GM12878 (cell line): ENCODE measurements around the gene NACC1. TPM values are rescaled to one million over a fixed set of nuclear protein-coding genes. Genes with fewer than 3 reads are reported as not detected.
A peak's percentile ranks its signal among the peaks of the same experiment; 100 is the strongest.

Experiments
- ATAC-seq: fragments of 200-7000 bp; cut with Tn5 transposase; 3 replicates; pipeline ENCODE4 v1.9.1; 2020; ENCODE audit warnings: mild to moderate bottlenecking, moderate library complexity
- BruUV-seq: library from RNA; stranded (reverse); fragments of 400-500 nt; replicated peaks from 2 replicates; lab custom pipeline; 2021; lab: Mats Ljungman, UMichigan
- CTCF ChIA-PET: fragments of 300-600 bp; sonication (Branson Sonifier 250); formaldehyde crosslinking; extraction: SDS; loops from one replicate; lab custom pipeline; 2021; ENCODE audit warnings: inconsistent platforms; lab: Yijun Ruan, JAX
- POLR2A ChIA-PET: fragments of 350-600 bp; formaldehyde crosslinking; extraction: SDS; loops from one replicate; lab custom pipeline; 2021; ENCODE audit warnings: inconsistent platforms; lab: Charles Lee
- RAD21 ChIA-PET: fragments of 300-600 bp; sonication (Branson Sonifier 250); formaldehyde crosslinking; loops from one replicate; lab custom pipeline; 2023; ENCODE audit warnings: antibody characterized with exemption; ENCODE audit not compliant: unreplicated experiment; lab: Charles Lee
- SMC1A ChIA-PET: fragments of 300-600 bp; sonication (Branson Sonifier 250); formaldehyde crosslinking; loops from one replicate; lab custom pipeline; 2023; ENCODE audit not compliant: unreplicated experiment, uncharacterized antibody; lab: Charles Lee
- DNase-seq: peaks from one replicate; pipeline ENCODE4 v3.0.0-alpha.2; 2011; ENCODE audit warnings: low read depth, low spot score
- FAIRE-seq: peaks from 3 replicates; lab custom pipeline; 2011; peaks lifted over from hg19 to GRCh38; lab: Jason Lieb, UNC
- H2AFZ ChIP-seq: 2 replicates; pipeline ENCODE4 v1.6.0; 2011; ENCODE audit warnings: low read depth, low read length, control low read depth; ENCODE audit not compliant: control insufficient read depth
- H3K27ac ChIP-seq: 2 replicates; pipeline ENCODE4 v1.5.1; 2011; ENCODE audit warnings: control low read depth; ENCODE audit not compliant: control insufficient read depth, insufficient read depth
- H3K27me3 ChIP-seq, 2 experiments: replicated peaks in 1 of 2; 2 replicates each; pipeline versions ENCODE4 v1.6.0 to v1.6.1; 2011; ENCODE audit warnings: low read length in 1 of 2; ENCODE audit not compliant: control insufficient read depth in 2 of 2, insufficient read depth in 2 of 2
- H3K36me3 ChIP-seq, 2 experiments: 2 replicates each; pipeline ENCODE4 v1.5.1; 2011; ENCODE audit warnings: low read length in 1 of 2; ENCODE audit not compliant: control insufficient read depth in 2 of 2, insufficient read depth in 2 of 2
- H3K4me1 ChIP-seq: 2 replicates; pipeline ENCODE4 v1.6.1; 2011; ENCODE audit warnings: mild to moderate bottlenecking, low read length, moderate library complexity, mixed read lengths; ENCODE audit not compliant: control insufficient read depth, insufficient read depth
- H3K4me2 ChIP-seq: 2 replicates; pipeline ENCODE4 v1.6.0; 2011; ENCODE audit warnings: control low read depth; ENCODE audit not compliant: control insufficient read depth, insufficient read depth
- H3K4me3 ChIP-seq: fragments of 200-600 bp; sonication (generic); 2 replicates; pipeline ENCODE4 v1.5.1; 2016
- H3K79me2 ChIP-seq: 2 replicates; pipeline ENCODE4 v1.6.0; 2011; ENCODE audit warnings: low read length; ENCODE audit not compliant: control insufficient read depth, insufficient read depth
- H3K9ac ChIP-seq: 2 replicates; pipeline ENCODE4 v1.8.0; 2011; ENCODE audit warnings: low read length, control low read depth, mixed read lengths; ENCODE audit not compliant: control insufficient read depth, insufficient read depth
- H3K9me3 ChIP-seq: replicated peaks from 3 replicates; pipeline ENCODE4 v1.5.1; 2011; ENCODE audit warnings: mild to moderate bottlenecking, low read length; ENCODE audit not compliant: control insufficient read depth, insufficient read depth
- H4K20me1 ChIP-seq: 2 replicates; pipeline ENCODE4 v1.6.0; 2011; ENCODE audit not compliant: control insufficient read depth, insufficient read depth
- CBFB ChIP-seq: IDR thresholded peaks from 2 replicates; pipeline ENCODE4 v1.6.1; 2016; ENCODE audit warnings: antibody characterized with exemption, low read depth
- EGR1 ChIP-seq, 2 experiments: IDR thresholded peaks; 1 replicate in 1 of 2; 2 replicates in 1 of 2; pipeline ENCODE4 v1.6.1; 2011 to 2012; ENCODE audit warnings: low read depth in 2 of 2, low read length in 2 of 2, borderline replicate concordance in 1 of 2, mild to moderate bottlenecking in 1 of 2, moderate library complexity in 1 of 2
- ESRRA ChIP-seq: IDR thresholded peaks from 2 replicates; pipeline ENCODE4 v1.6.1; 2012; ENCODE audit warnings: mild to moderate bottlenecking, low read length, improper control_type of control experiment
- JUND ChIP-seq: IDR thresholded peaks from 2 replicates; pipeline ENCODE4 v1.6.1; 2012; ENCODE audit warnings: low read depth, mild to moderate bottlenecking, low read length, improper control_type of control experiment, moderate library complexity
- MEF2B ChIP-seq: fragments of 450-650 bp; IDR thresholded peaks from 2 replicates; pipeline ENCODE4 v1.6.1; 2018; ENCODE audit warnings: mild to moderate bottlenecking, moderate library complexity; ENCODE audit not compliant: partially characterized antibody, poor library complexity, severe bottlenecking
- NR2F1 ChIP-seq: fragments of 450-650 bp; conservative IDR thresholded peaks from 2 replicates; pipeline ENCODE4 v1.6.1; 2017; ENCODE audit warnings: mild to moderate bottlenecking
- PML ChIP-seq: IDR thresholded peaks from 2 replicates; pipeline ENCODE4 v1.6.1; 2012; ENCODE audit warnings: low read length, inconsistent platforms
- POLR2A ChIP-seq: IDR thresholded peaks from 2 replicates; pipeline ENCODE4 v1.6.1; 2011; ENCODE audit warnings: low read depth, mild to moderate bottlenecking, low read length
- POLR2AphosphoS5 ChIP-seq: IDR thresholded peaks from 2 replicates; pipeline ENCODE4 v1.6.1; 2011; ENCODE audit warnings: mild to moderate bottlenecking, low read length, inconsistent platforms
- RAD21 ChIP-seq: IDR thresholded peaks from 2 replicates; pipeline ENCODE4 v1.6.1; 2011; ENCODE audit warnings: mild to moderate bottlenecking, low read depth, low read length, moderate library complexity; ENCODE audit not compliant: insufficient read depth
- SUZ12 ChIP-seq: fragments of 200-600 bp; sonication (generic); IDR thresholded peaks from one replicate; pipeline ENCODE4 v1.6.1; 2018; ENCODE audit warnings: antibody characterized with exemption, mild to moderate bottlenecking; ENCODE audit not compliant: unreplicated experiment
- ZNF217 ChIP-seq: fragments of 450-650 bp; IDR thresholded peaks from 2 replicates; pipeline ENCODE4 v1.6.1; 2017; ENCODE audit warnings: antibody characterized with exemption, mild to moderate bottlenecking
- WGBS: methylation state at CpG from one replicate; pipeline ENCODE4 v1.1.6; 2016; ENCODE audit warnings: low lambda C conversion rate; ENCODE audit not compliant: insufficient replicate concordance, insufficient coverage; ENCODE audit errors: missing lambda C conversion rate; 5-methylcytosine and 5-hydroxymethylcytosine counted together
- in situ Hi-C: fragments of 300-500 bp; cut with MboI; formaldehyde crosslinking; loops from 9 replicates; pipeline ENCODE4 v1.14.3; 2018; ENCODE audit warnings: mixed read lengths
- intact Hi-C: fragments of 100-400 bp; cut with micrococcal nuclease; formaldehyde crosslinking; loops from one replicate; pipeline ENCODE4 v1.14.2; 2022; ENCODE audit not compliant: unreplicated experiment
- polyA plus RNA-seq, 11 experiments: library from polyadenylated mRNA; depleted of rRNA in 4 of 11; unstranded in 6 of 11; stranded (reverse) in 5 of 11; fragments of >200 nt; fragmentation: Nextera tagmentation in 4 of 11; fragmentation: Illumina TruSeq in 1 of 11; extraction: Ambion mirVana in 4 of 11; extraction: Trizol in 1 of 11; gene quantifications; 1 replicate in 1 of 11; 2 replicates in 10 of 11; pipeline versions ENCODE4 v1.2.1 to v1.2.3, GENCODE V29; 2011 to 2016; ENCODE audit warnings: inconsistent platforms in 2 of 11, missing spikeins in 2 of 11, low read depth in 1 of 11
- total RNA-seq, 4 experiments: library from RNA; depleted of rRNA in 3 of 4; stranded (reverse); fragments of >200 nt in 3 of 4; fragmentation: Illumina TruSeq in 1 of 4; extraction: Trizol in 1 of 4; gene quantifications; 2 replicates each; pipeline versions ENCODE4 v1.2.1 to v1.2.3, GENCODE V29; 2013 to 2021
- TF ChIP-seq, protein P1 (sequence below): IDR thresholded peaks from 2 replicates; pipeline ENCODE4 v1.6.1; 2012; ENCODE audit warnings: low read depth, low read length, improper control_type of control experiment
- TF ChIP-seq, protein P2 (sequence below): fragments of 450-650 bp; IDR thresholded peaks from 2 replicates; pipeline ENCODE4 v1.6.1; 2017; ENCODE audit warnings: antibody characterized with exemption, mild to moderate bottlenecking, moderate library complexity
- TF ChIP-seq, protein P3 (sequence below): fragments of 450-650 bp; IDR thresholded peaks from 2 replicates; pipeline ENCODE4 v1.6.1; 2014; ENCODE audit warnings: mild to moderate bottlenecking
- TF ChIP-seq, protein P4 (sequence below), 3 experiments: IDR thresholded peaks in 2 of 3; conservative IDR thresholded peaks in 1 of 3; 2 replicates each; pipeline ENCODE4 v1.5.1; 2011; ENCODE audit warnings: low read depth in 3 of 3, low read length in 3 of 3, mild to moderate bottlenecking in 3 of 3, control low read depth in 2 of 3, moderate library complexity in 2 of 3, inconsistent platforms in 1 of 3, mixed read lengths in 1 of 3; ENCODE audit not compliant: control insufficient read depth in 2 of 3, insufficient read depth in 1 of 3; ENCODE audit errors: extremely low read depth in 1 of 3
- TF ChIP-seq, protein P5 (sequence below): fragments of 450-650 bp; IDR thresholded peaks from 2 replicates; pipeline ENCODE4 v1.6.1; 2017; ENCODE audit warnings: borderline replicate concordance

The NACC1 gene
- total and polyA plus RNA-seq, 10 of the 15 experiments (the other 5 are each of a cell fraction or from before 2014, with no cell fraction given) = 0.18 to 120 (median 19.2) TPM

DNA sequence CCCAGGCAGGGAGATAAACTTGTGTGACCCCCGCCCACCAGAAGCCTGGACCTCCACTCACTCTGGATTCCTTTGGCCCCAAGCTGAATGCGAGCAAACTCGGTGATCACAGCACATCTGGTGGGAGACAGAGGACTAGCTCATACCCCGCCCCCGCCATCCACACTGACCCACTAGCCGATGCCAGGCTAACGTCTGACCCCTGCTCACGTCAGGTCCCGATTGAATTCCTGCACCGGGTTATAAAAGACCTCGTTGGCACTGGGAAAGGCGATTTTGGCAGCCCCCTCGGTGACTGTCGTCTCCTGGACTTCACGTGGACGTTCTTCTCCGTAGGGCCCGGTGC lies 2.2 kb upstream of the NACC1 start:
- Histone ChIP-seq H3K9me3 (no peaks in the 10 kb centered on the region), H2AFZ (no peak overlapping the region; the same call in 1 of the 2 replicates), H4K20me1 (peaks cover 4% of the 10 kb centered on the region; the same call in 1 of the 2 replicates), H3K4me1 (peaks cover 26% of the 10 kb centered on the region), H3K36me3 (peaks cover 3 to 8% of the 10 kb centered on the region in 2 experiments; a peak in 3 of 4 replicates), H3K9ac (peak overlapping the region; percentile 79), H3K27me3 (no peaks in the 10 kb centered on the region), H3K27ac (peak overlapping the region; percentile 71), H3K79me2 (peaks cover 42% of the 10 kb centered on the region), H3K4me2 (peak overlapping the region; percentile 97), H3K4me3 (peak overlapping the region; percentile 98)
- CTCF ChIA-PET = no interaction called here
- no TSS peak for BruUV-seq
- POLR2A ChIA-PET = no interaction called here
- under 1% methylated on average over 16 of the region's 18 CpGs for WGBS
- RAD21 ChIA-PET = no interaction called here
- DNase-seq (no peak), FAIRE-seq (no peak), ATAC-seq (no peak)
- in situ Hi-C loops = no loop called here
- intact Hi-C loops = loop anchor here (5.0 kb wide), 1 partner anchor 146 kb away; no protein-coding TSS in a partner anchor
- SMC1A ChIA-PET = no interaction called here
- no peak for TF ChIP-seq PML
- TF ChIP-seq, protein P1, sequence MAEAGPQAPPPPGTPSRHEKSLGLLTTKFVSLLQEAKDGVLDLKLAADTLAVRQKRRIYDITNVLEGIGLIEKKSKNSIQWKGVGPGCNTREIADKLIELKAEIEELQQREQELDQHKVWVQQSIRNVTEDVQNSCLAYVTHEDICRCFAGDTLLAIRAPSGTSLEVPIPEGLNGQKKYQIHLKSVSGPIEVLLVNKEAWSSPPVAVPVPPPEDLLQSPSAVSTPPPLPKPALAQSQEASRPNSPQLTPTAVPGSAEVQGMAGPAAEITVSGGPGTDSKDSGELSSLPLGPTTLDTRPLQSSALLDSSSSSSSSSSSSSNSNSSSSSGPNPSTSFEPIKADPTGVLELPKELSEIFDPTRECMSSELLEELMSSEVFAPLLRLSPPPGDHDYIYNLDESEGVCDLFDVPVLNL = no peak
- TF ChIP-seq, protein P2, sequence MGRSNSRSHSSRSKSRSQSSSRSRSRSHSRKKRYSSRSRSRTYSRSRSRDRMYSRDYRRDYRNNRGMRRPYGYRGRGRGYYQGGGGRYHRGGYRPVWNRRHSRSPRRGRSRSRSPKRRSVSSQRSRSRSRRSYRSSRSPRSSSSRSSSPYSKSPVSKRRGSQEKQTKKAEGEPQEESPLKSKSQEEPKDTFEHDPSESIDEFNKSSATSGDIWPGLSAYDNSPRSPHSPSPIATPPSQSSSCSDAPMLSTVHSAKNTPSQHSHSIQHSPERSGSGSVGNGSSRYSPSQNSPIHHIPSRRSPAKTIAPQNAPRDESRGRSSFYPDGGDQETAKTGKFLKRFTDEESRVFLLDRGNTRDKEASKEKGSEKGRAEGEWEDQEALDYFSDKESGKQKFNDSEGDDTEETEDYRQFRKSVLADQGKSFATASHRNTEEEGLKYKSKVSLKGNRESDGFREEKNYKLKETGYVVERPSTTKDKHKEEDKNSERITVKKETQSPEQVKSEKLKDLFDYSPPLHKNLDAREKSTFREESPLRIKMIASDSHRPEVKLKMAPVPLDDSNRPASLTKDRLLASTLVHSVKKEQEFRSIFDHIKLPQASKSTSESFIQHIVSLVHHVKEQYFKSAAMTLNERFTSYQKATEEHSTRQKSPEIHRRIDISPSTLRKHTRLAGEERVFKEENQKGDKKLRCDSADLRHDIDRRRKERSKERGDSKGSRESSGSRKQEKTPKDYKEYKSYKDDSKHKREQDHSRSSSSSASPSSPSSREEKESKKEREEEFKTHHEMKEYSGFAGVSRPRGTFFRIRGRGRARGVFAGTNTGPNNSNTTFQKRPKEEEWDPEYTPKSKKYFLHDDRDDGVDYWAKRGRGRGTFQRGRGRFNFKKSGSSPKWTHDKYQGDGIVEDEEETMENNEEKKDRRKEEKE = no peak
- no peak for TF ChIP-seq POLR2AphosphoS5
- TF ChIP-seq, protein P3, sequence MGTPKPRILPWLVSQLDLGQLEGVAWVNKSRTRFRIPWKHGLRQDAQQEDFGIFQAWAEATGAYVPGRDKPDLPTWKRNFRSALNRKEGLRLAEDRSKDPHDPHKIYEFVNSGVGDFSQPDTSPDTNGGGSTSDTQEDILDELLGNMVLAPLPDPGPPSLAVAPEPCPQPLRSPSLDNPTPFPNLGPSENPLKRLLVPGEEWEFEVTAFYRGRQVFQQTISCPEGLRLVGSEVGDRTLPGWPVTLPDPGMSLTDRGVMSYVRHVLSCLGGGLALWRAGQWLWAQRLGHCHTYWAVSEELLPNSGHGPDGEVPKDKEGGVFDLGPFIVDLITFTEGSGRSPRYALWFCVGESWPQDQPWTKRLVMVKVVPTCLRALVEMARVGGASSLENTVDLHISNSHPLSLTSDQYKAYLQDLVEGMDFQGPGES = no peak
- TF ChIP-seq POLR2A = no peak
- TF ChIP-seq ESRRA = no peak
- TF ChIP-seq, protein P4, sequence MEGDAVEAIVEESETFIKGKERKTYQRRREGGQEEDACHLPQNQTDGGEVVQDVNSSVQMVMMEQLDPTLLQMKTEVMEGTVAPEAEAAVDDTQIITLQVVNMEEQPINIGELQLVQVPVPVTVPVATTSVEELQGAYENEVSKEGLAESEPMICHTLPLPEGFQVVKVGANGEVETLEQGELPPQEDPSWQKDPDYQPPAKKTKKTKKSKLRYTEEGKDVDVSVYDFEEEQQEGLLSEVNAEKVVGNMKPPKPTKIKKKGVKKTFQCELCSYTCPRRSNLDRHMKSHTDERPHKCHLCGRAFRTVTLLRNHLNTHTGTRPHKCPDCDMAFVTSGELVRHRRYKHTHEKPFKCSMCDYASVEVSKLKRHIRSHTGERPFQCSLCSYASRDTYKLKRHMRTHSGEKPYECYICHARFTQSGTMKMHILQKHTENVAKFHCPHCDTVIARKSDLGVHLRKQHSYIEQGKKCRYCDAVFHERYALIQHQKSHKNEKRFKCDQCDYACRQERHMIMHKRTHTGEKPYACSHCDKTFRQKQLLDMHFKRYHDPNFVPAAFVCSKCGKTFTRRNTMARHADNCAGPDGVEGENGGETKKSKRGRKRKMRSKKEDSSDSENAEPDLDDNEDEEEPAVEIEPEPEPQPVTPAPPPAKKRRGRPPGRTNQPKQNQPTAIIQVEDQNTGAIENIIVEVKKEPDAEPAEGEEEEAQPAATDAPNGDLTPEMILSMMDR (IDR thresholded peaks at IDR 0.05 in 2 of 3, conservative IDR thresholded peaks at IDR 0.05 in 1 of 3; ENCODE audit: control insufficient read depth in 2 of 3, extremely low read depth in 1 of 3, insufficient read depth in 1 of 3, low read depth in 3 of 3, low read length in 3 of 3) = no peak
- no peak for TF ChIP-seq JUND
- no peak for TF ChIP-seq EGR1 (IDR thresholded peaks at IDR 0.05; ENCODE audit: borderline replicate concordance in 1 of 2, low read depth in 2 of 2, low read length in 2 of 2)
- TF ChIP-seq NR2F1 = no peak
- no peak for TF ChIP-seq MEF2B
- TF ChIP-seq, protein P5, sequence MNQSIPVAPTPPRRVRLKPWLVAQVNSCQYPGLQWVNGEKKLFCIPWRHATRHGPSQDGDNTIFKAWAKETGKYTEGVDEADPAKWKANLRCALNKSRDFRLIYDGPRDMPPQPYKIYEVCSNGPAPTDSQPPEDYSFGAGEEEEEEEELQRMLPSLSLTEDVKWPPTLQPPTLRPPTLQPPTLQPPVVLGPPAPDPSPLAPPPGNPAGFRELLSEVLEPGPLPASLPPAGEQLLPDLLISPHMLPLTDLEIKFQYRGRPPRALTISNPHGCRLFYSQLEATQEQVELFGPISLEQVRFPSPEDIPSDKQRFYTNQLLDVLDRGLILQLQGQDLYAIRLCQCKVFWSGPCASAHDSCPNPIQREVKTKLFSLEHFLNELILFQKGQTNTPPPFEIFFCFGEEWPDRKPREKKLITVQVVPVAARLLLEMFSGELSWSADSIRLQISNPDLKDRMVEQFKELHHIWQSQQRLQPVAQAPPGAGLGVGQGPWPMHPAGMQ = no peak
- no peak for TF ChIP-seq RAD21
- no peak for TF ChIP-seq CBFB
- no peak for TF ChIP-seq SUZ12
- no peak for TF ChIP-seq ZNF217
